ENCODE measurements around the gene HLA-E.
"Not testable (repeated sequence)": the region's sequence is repeated elsewhere in the genome, so short reads cannot be mapped to it uniquely, and the experiment has no call there.

The HLA-E gene

DNA sequence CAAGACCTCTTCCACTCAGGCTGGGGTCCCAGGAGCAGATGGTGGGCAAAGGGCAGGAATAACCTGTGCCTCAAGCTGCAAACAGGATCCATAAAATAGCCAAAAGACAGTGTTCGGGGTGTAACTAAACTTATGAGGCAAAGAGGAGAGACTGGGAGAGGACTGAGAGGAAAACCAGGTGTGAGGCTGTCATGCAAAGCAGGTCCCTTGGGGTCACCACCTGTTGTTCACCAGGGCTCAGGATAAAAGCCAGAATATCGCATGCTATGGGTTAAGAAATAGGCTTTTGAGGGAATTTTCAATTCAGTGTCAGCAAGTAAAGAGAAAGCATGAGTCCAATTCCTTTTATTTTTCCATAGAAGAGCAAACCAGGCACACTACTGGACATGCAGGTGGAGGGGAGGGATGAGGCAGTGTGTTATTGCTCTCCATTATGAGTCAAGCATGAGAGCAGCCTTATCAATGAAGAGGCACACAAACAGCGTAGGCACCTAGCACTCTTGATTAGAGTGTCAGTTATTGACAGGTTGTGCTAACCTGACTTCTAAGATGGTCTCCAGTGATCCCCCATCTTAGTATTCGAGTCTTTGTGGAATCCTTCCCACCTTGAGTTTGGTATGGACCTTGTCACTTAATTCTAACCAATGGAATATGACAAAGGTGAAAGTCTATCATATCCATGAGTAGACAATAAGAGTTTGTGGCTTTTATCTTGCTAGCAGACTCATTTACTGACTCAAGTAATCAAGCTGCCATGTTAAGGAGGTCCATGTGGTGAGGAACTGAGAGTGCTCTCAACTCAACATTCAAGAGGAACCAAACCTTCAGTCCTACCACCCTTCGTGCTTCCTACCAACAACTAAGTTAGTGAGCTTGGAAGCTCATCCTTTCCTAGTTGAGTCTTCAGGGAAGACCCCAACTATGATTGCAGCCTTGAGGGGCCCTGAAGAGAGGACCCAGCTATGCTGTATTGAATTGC is 18.8 kb downstream of the HLA-E start:
- DNase-seq (ENCODE audit: low read depth) = no peak

DNA sequence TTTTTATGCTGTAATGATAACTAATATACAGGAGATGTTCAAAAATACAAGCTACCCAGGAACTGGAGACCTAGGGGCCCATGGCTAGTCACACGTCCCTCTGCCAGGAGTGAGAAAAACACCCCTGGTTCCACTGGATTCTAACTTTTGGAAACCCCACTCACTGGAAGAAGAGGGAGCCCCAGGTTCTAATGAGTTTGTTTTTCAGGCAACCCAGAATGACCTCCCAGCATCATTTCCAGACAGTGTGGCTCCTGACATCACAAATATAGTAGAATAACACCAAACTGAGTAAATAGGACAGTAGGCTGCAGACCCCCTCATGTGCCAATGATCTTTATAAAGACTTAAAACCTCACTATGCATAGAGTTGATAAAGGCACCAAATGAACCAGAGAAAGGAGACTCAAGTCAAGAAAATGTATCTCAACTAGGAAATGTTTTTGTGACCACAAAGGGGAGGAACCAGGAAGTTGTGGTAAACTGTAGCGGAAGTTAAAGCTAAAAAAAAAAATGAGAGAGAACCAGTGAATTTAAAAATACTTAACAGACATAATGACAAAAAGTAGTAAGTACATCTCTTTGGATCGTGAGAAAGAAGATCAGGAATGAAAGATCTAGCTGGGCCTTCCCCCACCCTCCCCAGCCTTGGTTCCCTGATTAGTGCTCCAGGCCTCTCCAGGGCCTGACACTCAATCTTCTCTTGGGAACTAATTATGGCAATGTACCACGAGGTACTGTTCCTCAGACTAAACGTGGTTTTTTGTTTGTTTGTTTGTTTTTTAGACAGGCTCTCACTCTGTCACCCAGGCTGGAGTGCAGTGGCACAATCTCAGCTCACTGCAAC is 19.8 kb downstream of the HLA-E start:
- DNase-seq (ENCODE audit: low read depth) = peak; percentile 71

DNA sequence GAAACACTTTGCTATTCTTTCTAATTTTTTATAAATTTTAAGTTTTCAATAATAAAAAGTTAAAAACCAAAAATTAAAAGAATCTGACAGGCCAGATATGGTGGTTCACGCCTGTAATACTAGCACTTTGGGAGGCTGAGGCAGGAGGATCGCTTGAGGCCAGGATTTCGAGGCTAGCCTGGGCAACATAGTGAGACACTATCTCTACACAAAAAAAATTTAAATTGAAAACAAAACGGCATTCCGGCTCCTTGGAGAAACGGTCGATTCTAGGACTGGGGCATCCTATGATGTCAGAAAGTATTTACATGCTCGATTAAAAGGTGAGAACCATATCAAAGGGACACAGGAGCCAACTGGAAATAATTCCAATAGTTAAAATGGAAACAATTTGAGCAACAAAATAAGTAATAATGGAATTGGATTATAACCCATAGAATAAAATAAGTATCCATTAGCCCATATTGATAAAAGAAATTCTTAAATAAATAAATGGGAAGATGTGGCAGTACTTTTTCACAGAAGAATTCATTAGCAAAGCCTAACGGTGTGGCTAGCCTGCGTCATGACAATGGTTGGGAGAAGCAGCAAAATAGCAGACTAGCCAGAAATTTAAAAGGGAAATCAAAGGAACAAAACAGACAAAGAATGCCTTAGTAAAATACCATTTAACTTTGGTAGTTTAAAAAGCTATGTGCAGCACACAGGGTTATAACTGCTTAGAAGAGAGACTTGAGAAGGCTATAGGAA is 21.3 kb downstream of the HLA-E start:
- no peak for DNase-seq (ENCODE audit: low read depth)

DNA sequence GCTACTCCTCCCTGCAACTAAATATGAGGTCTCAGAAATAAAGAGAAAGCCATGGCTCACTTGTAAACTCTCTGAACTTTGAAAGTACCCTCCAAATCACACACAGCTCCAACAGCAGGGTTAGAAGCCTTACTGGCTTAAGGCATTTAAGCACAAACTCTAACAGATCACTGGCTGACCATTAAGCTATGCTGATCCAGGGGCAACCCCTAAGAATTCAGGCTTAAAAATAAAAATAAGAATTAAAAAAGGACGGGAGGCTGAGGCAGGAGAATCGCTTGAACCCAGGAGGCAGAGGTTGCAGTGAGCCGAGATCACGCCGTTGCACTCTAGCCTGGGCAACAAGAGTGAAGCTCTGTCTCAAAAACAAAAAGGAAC is 21.8 kb downstream of the HLA-E start:
- no peak for DNase-seq (ENCODE audit: low read depth)

DNA sequence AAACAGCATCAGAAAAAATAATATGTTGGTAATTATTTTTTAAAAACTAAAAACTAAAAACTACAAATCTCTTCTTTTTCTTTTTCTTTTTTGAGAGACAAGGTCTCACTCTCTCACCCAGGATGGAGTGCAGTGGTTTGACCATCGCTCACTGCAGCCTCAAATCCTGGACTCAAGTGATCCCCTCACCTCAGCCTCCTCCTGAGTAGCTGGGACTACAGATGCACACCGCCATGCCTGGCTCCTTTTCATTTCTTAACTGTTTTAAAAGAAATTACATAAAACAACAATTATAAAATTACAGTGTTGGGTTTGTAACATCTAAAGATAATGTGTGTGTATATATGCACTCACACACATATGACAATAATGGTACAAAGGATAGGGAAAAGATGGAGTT is 24.1 kb downstream of the HLA-E start:
- DNase-seq (ENCODE audit: low read depth) = no peak

DNA sequence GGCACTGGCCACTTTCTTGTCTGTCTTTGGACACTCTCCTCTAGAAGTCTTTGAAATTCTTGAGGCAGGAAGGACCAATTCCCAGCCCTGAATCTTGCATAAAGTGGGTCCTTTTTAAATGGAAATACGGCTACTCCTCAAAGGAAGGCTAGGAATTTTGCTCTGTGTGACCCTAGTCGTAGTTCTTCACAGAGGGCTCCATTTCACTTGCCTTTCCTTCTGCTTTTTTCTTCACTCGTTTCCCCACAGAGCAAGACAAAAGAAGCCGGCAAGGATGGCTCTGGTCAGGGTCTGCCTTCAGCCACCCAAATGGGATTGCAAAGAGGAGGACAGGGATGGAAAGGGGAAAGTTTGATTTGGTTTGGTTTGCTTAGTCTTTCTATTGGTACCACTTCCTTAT is 25.8 kb downstream of the HLA-E start:
- no peak for DNase-seq (ENCODE audit: low read depth)

DNA sequence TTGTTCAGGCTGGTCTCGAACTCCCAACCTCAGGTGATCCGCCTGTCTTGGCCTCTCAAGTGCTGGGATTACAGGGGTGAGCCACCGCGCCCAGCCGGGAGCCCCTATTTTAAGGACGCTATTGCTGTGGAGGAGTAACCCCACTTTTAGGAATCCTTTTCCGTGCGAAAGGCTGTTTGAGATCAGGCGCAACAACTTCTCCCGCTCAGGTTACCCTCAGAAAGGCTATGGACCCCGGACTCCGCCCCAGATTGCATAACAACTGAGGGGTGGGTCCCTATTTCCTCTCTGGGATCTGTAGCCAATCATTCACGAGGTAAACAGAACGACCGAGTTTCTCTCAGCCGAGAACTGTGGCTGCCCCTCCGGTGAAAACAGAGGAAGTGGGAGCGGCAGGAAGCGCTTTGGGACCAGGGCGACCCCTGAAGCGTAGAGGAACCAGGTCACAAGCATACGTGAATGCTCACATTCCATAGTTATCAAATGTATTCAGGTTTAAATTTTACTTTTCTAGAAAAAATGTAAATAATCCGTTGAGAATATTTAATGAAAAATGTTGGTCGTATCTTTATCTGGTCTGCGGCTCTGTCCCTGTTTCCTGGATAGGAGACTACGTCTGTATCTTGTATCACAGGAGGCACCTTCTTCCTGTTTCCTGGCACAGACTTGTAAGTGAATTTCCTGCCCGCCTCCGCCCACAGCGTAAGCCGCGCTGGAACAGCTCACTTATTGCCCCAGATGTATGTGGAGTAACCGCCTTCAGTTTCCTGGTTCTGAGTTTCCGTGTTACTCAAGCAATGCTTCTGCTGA is 26.8 kb downstream of the HLA-E start:
- peak; percentile 90 for DNase-seq (ENCODE audit: low read depth)

DNA sequence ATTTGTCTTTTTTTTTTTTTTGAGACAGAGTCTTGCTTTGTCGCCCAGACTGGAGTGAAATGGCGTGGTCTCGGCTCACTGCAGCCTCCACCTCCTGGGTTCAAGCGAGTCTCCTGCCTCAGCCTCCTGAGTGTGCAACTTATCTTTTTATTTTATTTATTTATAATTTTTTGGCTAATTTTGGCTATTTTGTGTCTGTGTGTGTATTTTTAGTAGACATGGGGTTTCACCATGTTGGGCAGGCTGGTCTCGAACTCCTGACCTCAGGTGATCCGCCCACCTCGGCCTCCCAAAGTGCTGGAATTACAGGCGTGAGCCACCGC is 27.4 kb downstream of the HLA-E start:
- not testable (repeated sequence) for DNase-seq (ENCODE audit: low read depth)

DNA sequence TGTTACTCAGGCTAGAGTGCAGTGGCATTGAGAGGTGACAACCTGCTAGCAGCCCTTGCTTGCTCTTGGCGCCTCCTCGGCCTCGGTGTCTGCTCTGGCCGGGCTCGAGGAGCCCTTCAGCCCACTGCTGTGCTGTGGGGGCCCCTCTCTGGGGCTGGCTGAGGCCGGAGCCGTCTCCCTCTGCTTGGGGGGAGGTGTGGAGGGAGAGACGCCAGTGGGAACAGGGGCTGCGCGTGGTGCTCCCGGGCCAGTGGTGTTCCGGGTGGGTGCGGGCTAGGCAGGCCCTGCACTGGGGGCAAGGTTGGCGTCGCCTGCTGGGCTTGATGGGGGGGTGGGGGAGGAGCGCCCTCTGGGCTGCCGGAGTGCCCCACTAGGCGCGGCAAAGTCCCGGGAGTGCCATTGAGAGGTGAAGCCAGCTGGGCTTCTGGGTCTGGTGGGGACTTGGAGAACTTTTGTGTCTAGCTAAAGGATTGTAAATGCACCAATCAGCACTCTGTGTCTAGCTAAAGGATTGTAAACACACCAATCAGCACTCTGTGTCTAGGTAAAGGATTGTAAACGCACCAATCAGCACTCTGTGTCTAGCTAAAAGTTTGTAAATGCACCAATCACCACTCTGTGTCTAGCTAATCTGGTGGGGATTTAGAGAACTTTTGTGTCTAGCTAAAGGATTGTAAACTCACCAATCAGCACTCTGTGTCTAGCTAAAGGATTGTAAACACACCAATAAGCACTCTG is 28.6 kb downstream of the HLA-E start:
- not testable (repeated sequence) for DNase-seq (ENCODE audit: low read depth)

DNA sequence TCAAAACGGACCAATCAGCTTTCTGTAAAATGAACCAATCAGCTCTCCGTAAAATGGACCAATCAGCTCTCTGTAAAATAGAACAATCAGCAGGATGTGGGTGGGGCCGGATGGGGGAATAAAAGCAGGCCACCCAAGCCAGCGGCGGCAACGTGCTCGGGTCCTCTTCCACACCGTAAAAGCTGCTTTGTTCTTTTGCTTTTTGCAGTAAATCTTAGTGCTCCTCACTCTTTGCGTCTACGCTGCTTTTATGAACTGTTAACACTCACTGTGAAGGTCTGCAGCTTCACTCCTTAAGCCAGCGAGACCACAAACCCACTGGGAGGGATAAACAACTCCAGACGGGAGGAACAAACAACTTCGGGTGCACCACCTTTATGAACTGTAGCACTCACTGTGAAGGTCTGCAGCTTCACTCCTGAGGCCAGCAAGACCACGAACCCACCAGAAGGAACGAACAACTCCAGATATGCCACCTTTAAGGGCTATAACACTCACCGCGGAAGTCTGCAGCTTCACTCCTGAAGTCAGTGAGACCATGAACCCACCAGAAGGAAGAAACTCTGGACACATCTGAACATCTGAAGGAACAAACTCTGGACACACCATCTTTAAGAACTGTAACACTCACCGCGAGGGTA is 29.3 kb downstream of the HLA-E start:
- DNase-seq (ENCODE audit: low read depth) = not testable (repeated sequence)

DNA sequence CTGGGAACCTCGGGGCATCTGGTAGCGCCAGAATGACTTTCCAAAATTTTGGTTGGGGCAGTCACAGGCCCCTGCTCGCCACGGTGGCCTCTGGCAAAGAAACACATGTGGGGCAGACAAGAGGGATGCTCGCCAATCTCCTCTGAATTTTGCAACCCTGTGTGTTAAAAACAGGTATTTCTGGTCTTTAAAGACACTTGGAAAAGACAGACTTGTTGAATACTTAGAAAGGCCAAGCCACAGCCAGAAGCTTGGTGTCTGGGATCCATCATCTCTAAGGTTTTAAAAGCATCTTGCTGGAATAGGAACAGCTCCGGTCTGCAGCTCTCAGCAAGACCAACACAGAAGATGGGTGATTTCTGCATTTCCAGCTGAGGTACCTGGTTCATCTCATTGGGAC is 31.2 kb downstream of the HLA-E start:
- DNase-seq (ENCODE audit: low read depth) = no peak

DNA sequence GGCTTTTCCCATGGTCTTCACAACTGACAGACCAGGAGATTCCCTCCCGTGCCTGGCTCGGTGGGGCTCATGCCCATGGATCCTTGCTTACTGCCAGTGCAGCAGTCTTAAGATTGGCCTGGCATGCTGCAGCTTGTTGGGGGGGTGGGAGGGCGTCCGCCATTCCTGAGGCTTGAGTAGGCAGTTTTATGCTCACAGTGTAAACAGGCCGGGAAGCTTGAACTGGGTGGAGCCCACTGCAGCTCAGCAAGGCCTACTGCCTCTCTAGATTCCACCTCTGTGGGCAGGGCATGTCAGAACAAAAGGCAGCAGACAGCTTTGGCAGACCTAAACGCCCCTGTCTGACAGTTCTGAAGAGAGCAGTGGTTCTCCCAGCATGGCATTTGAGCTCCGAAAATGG is 31.8 kb downstream of the HLA-E start:
- peak; percentile 84 for DNase-seq (ENCODE audit: low read depth)

DNA sequence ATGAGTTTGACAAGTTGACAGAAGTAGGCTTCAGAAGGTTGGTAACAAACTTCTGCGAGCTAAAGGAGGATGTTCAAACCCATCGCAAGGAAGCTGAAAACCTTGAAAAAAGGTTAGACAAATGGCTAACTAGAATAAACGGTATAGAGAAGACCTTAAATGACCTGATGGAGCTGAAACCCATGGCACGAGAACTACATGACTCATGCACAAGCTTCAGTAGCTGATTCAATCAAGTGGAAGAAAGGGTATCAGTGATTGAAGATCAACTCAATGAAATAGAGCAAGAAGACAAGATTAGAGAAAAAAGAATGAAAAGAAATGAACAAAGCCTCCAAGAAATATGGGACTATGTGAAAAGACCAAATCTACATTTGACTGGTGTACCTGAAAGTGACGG is 32.6 kb downstream of the HLA-E start:
- DNase-seq (ENCODE audit: low read depth) = peak; percentile 47

DNA sequence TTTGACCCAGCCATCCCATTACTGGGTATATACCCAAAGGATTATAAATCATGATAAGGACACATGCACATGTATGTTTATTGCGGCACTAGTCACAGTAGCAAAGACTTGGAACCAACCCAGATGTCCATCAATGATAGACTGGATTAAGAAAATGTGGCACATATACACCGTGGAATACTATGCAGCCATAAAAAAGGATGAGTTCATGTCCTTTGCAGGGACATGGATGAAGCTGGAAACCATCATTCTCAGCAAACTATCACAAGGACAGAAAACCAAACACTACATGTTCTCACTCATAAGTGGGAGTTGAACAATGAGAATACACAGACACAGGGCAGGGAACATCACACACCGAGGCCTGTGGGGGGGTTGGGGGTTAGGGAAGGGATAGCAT is 37.1 kb downstream of the HLA-E start:
- not testable (repeated sequence) for DNase-seq (ENCODE audit: low read depth)

DNA sequence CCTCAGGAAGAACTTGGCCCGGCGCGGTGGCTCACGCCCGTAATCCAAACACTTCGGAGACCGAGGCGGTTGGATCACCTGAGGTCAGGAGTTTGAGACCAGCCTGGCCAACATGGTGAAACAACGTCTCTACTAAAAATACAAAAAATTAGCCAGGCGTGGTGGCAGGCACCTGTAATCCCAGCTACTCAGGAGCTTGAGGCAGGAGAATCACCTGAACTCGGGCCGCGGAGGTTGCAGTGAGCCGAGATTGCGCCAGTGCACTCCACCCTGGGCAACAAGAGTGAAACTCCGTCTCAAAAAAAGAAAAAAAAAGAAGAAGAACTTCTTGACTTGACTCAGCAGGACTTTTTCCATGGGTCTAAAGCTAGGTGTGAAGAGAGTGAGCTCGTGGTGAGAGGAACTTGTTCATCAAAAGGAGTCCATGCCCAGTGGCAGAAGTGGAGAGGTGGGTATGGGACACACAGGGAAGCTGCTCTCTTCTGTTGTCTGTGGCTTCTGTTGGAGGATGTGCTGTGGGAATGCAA is 40.1 kb downstream of the HLA-E start:
- DNase-seq (ENCODE audit: low read depth) = not testable (repeated sequence)

DNA sequence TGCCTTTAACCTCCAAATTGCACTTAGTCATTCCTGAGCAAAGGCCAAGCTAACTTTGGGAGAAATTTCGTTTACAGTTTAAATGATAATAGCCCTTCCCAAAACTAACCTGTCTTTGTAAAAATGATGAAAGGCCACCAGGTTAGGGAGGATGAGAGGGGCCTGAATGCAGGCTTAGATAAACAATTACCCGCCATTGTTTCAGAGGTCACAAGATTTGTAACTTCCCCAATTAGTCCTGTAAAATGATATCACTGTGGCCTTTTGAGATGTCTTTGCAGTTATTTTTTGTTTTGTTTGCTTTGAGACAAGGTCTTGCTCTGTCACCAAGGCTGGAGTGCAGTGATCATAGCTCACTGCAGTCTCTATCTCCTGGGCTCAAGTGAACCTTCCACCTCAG is 40.7 kb downstream of the HLA-E start:
- no peak for DNase-seq (ENCODE audit: low read depth)

DNA sequence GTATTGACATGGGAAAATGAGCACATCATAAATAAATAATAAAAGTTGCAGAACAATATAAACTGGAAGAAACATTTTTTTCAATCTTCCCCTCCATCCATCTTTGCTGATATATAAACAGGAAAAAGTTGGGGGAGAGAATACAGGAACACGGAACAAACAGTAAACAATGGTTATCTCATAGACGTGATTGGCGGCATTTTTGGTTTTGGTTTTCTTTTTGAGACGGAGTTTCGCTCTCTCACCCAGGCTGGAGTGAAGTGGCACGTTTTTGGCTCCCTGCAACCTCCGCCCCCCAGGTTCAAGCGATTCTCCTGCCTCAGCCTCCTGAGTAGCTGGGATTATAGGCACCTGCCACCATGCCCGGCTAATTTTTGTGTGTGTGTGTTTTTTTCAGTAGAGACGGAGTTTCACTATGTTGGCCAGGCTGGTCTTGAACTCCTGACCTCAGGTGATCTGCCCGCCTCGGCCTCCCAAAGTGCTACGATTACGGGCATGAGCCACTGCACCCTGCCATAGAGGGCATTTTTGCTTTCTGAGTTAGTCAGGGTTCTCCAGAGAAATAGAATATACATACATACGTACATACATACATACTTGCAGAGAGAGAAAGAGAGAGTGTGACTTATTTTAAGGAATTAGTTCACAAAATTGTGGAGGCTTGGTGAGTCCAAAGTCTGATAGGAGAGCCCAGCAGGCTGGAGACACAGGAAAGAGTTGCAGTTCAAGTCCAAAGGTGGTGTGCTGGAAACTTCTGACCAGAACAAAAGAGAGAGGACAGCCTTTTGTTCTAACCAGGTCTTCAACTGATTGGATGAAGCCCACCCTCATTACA is 44.4 kb downstream of the HLA-E start:
- DNase-seq (ENCODE audit: low read depth) = no peak

DNA sequence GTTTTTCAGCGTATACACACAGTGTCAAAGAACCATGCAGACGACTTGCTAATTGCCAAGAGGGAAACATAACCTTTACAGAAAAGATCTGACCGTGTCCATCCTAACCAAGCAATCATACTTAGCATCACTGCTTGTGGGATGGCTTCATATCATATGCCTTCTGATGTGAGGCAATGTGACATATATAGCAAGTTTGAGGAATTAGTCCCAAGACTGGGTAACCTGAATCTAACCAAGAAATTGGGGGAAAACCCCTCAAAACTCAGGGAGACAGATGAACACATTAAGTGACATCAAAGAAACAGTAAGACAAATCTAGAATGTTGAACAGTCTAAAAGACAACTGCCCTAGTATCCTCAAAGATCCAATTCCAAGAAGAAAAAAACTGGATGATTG is 48.6 kb downstream of the HLA-E start:
- no peak for DNase-seq (ENCODE audit: low read depth)

All from EH (cell line).